Prostate gland (tissue), 2 donors: ENCODE results near the gene AMTN. TPM values are rescaled to one million over a fixed set of nuclear protein-coding genes. Genes with fewer than 3 reads are reported as not detected.
"Not testable (repeated sequence)": the region's sequence is repeated elsewhere in the genome, so short reads cannot be mapped to it uniquely, and the experiment has no call there.

Source experiments
- DNase-seq: peaks from one replicate; pipeline ENCODE4 v3.0.0-alpha.2; 2019; ENCODE audit warnings: low spot score
- H3K27ac ChIP-seq, 2 donors: fragments of 200-600 bp; sonication (generic); 2 replicates each; pipeline ENCODE4 v1.5.1; 2017 to 2019
- H3K27me3 ChIP-seq: fragments of 200-600 bp; sonication (generic); replicated peaks from 2 replicates; pipeline ENCODE4 v1.5.1; 2019; ENCODE audit not compliant: insufficient read depth
- H3K36me3 ChIP-seq, 2 donors: fragments of 200-600 bp; sonication (generic); 1 replicate in 1 of 2; 2 replicates in 1 of 2; pipeline versions ENCODE4 v1.5.1 to v1.8.1; 2017 to 2019
- H3K4me1 ChIP-seq: fragments of 200-600 bp; sonication (generic); replicated peaks from 2 replicates; pipeline ENCODE4 v1.5.1; 2019
- H3K4me3 ChIP-seq, 2 donors: fragments of 200-600 bp; sonication (generic); 2 replicates each; pipeline ENCODE4 v1.5.1; 2017 to 2019
- H3K9me3 ChIP-seq: fragments of 200-600 bp; sonication (generic); 2 replicates; pipeline ENCODE4 v1.5.1; 2017
- CTCF ChIP-seq, 4 experiments: fragments of 200-600 bp in 2 of 4; fragments of 450-650 bp in 2 of 4; sonication (generic) in 2 of 4; IDR thresholded peaks; 1 replicate in 3 of 4; 2 replicates in 1 of 4; pipeline ENCODE4 v1.5.1; 2016 to 2019; ENCODE audit warnings: antibody characterized with exemption in 4 of 4, mild to moderate bottlenecking in 2 of 4, moderate library complexity in 2 of 4
- POLR2A ChIP-seq: fragments of 450-650 bp; IDR thresholded peaks from one replicate; pipeline ENCODE4 v1.6.1; 2016; ENCODE audit warnings: antibody characterized with exemption, mild to moderate bottlenecking
- POLR2AphosphoS5 ChIP-seq: sonication (generic); formaldehyde crosslinking; IDR thresholded peaks from one replicate; pipeline ENCODE4 v1.6.1; 2017; ENCODE audit warnings: antibody characterized with exemption
- WGBS: methylation state at CpG from one replicate; pipeline ENCODE4 v1.1.5; 2018; 5-methylcytosine and 5-hydroxymethylcytosine counted together
- intact Hi-C: fragments of 100-400 bp; cut with DNase I; formaldehyde crosslinking; loops from one replicate; pipeline ENCODE4 v1.14.2; 2022
- total RNA-seq, 2 donors: library from RNA; depleted of rRNA; stranded (reverse); fragments of >200 nt; gene quantifications; one replicate each; pipeline ENCODE4 v1.1.0, GENCODE V29; 2016

Gene AMTN
- 10 to 100 TPM in 1 of 2 donors, not detected in 1; 10.1 TPM for total RNA-seq

- H3K27me3 ChIP-seq = no peaks in the 10 kb centered on the region
- no peaks in the 10 kb centered on the region for H3K9me3 ChIP-seq
- H3K4me3 ChIP-seq = no peak within 1 kb of the TSS
- intact Hi-C loops = no loop called here
- 61% methylated on average over 2 of the region's 2 CpGs for WGBS
- DNase-seq = no peak
- no peaks in the 10 kb centered on the region for H3K4me1 ChIP-seq
- H3K27ac ChIP-seq = no peak within 1 kb of the TSS
- TF ChIP-seq CTCF (IDR thresholded peaks at IDR 0.05) (no peak), POLR2AphosphoS5 (no peak), POLR2A (no peak)
- no peaks in the 10 kb centered on the region for H3K36me3 ChIP-seq
Observed at GRCh38 chr4:70518269-70518668, at the start of gene AMTN. AMTN (plus strand) TSS chr4:70518569; CDS start chr4:70518778, 209 bp downstream.

- Histone ChIP-seq H3K27ac (no peak within 1 kb of the TSS), H3K4me3 (no peak within 1 kb of the TSS), H3K9me3 (no peaks in the 10 kb centered on the region), H3K4me1 (no peaks in the 10 kb centered on the region), H3K36me3 (no peaks in the 10 kb centered on the region), H3K27me3 (no peaks in the 10 kb centered on the region)
- WGBS = 61% methylated on average over 4 of the region's 4 CpGs
- intact Hi-C loops = no loop called here
- TF ChIP-seq CTCF (IDR thresholded peaks at IDR 0.05) = no peak
- TF ChIP-seq POLR2AphosphoS5 = no peak
- no peak for TF ChIP-seq POLR2A
- no peak for DNase-seq
Observed at GRCh38 chr4:70471897-70472296, 46.5 kb upstream of the AMTN start, which contains the start of gene MUC7. MUC7 (plus strand) TSS chr4:70472197; CDS start chr4:70474022, 1,825 bp downstream.

- intact Hi-C loops = no loop called here
- DNase-seq = no peak
- WGBS = 91% methylated on average over 4 of the region's 4 CpGs
- no peak overlapping the region for H3K27ac ChIP-seq
- H3K4me1 ChIP-seq = no peaks in the 10 kb centered on the region
- no peak overlapping the region for H3K4me3 ChIP-seq
- TF ChIP-seq POLR2A = no peak
- no peak for TF ChIP-seq CTCF (IDR thresholded peaks at IDR 0.05)
- TF ChIP-seq POLR2AphosphoS5 = no peak
- H3K27me3 ChIP-seq = no peaks in the 10 kb centered on the region
- no peaks in the 10 kb centered on the region for H3K9me3 ChIP-seq
- no peaks in the 10 kb centered on the region for H3K36me3 ChIP-seq
Observed at GRCh38 chr4:70473679-70474078, 44.7 kb upstream of the AMTN start.

GRCh38 chr4:70488748-70489147 lies 29.6 kb upstream of the AMTN start:
- no peak for DNase-seq
- no peak for TF ChIP-seq POLR2AphosphoS5
- no peak for TF ChIP-seq CTCF (IDR thresholded peaks at IDR 0.05)
- no peak for TF ChIP-seq POLR2A
- Histone ChIP-seq H3K4me1 (no peaks in the 10 kb centered on the region), H3K4me3 (no peak overlapping the region), H3K9me3 (no peaks in the 10 kb centered on the region), H3K36me3 (no peaks in the 10 kb centered on the region), H3K27me3 (no peaks in the 10 kb centered on the region), H3K27ac (no peak overlapping the region)
- intact Hi-C loops = no loop called here
- WGBS = 31% methylated on average over 3 of the region's 3 CpGs

GRCh38 chr4:70496231-70496630 lies 22.1 kb upstream of the AMTN start:
- H3K27ac ChIP-seq = no peak overlapping the region
- H3K9me3 ChIP-seq = no peaks in the 10 kb centered on the region
- WGBS = 77% methylated on average over 6 of the region's 6 CpGs
- intact Hi-C loops = no loop called here
- H3K4me1 ChIP-seq = no peaks in the 10 kb centered on the region
- H3K4me3 ChIP-seq = no peak overlapping the region
- H3K27me3 ChIP-seq = no peaks in the 10 kb centered on the region
- H3K36me3 ChIP-seq = no peaks in the 10 kb centered on the region
- DNase-seq = no peak
- no peak for TF ChIP-seq POLR2AphosphoS5
- TF ChIP-seq CTCF (IDR thresholded peaks at IDR 0.05) = no peak
- no peak for TF ChIP-seq POLR2A

- 86% methylated on average over 8 of the region's 8 CpGs for WGBS
- DNase-seq, H3K9me3 ChIP-seq, H3K27me3 ChIP-seq, H3K4me3 ChIP-seq, H3K27ac ChIP-seq, H3K4me1 ChIP-seq, H3K36me3 ChIP-seq: not testable (repeated sequence)
- intact Hi-C loops = loop anchor here (5.0 kb wide), 1 partner anchor 620 kb away; no protein-coding TSS in a partner anchor
Observed at GRCh38 chr4:70501838-70502237, 16.5 kb upstream of the AMTN start.
